OCI-LY7 (cell line): ENCODE results near the gene CAPN13. TPM values are rescaled to one million over a fixed set of nuclear protein-coding genes. Genes with fewer than 3 reads are reported as not detected.

Source experiments
- BruUV-seq: library from RNA; stranded (reverse); fragments of 400-500 nt; replicated peaks from 2 replicates; lab custom pipeline; 2021; lab: Mats Ljungman, UMichigan
- CTCF ChIA-PET: fragments of 300-600 bp; sonication (Branson Sonifier 250); formaldehyde crosslinking; loops from one replicate; lab custom pipeline; 2022; ENCODE audit warnings: antibody characterized with exemption; ENCODE audit not compliant: unreplicated experiment; lab: Charles Lee
- POLR2A ChIA-PET: fragments of 300-600 bp; sonication (Branson Sonifier 250); formaldehyde crosslinking; loops from one replicate; lab custom pipeline; 2022; ENCODE audit warnings: antibody characterized with exemption; lab: Charles Lee
- DNase-seq: peaks from one replicate; pipeline ENCODE4 v3.0.0-alpha.2; 2015; ENCODE audit warnings: low spot score
- H2AFZ ChIP-seq: fragments of 200-600 bp; sonication (generic), shearing (Covaris generic); 2 replicates; pipeline ENCODE4 v1.6.1; 2014; ENCODE audit warnings: mild to moderate bottlenecking, antibody characterized with exemption, low read length, moderate library complexity
- H3K27ac ChIP-seq: fragments of 200-600 bp; sonication (generic); 2 replicates; pipeline ENCODE4 v1.5.1; 2014; ENCODE audit warnings: mixed run types, low read depth, mild to moderate bottlenecking, moderate library complexity, low read length, inconsistent platforms; ENCODE audit not compliant: poor library complexity, severe bottlenecking
- H3K36me3 ChIP-seq: fragments of 200-600 bp; sonication (generic); 2 replicates; pipeline ENCODE4 v1.6.1; 2014; ENCODE audit warnings: mild to moderate bottlenecking, antibody characterized with exemption, low read length, moderate library complexity, mixed read lengths; ENCODE audit not compliant: insufficient read depth
- H3K4me1 ChIP-seq: fragments of 200-600 bp; sonication (generic); 2 replicates; pipeline ENCODE4 v1.5.1; 2014; ENCODE audit warnings: mild to moderate bottlenecking, low read length; ENCODE audit not compliant: insufficient read depth, poor library complexity, severe bottlenecking
- H3K4me2 ChIP-seq: fragments of 200-600 bp; sonication (generic); 2 replicates; pipeline ENCODE4 v1.6.1; 2014; ENCODE audit warnings: mild to moderate bottlenecking, low read length
- H3K4me3 ChIP-seq: fragments of 200-600 bp; sonication (generic); 2 replicates; pipeline ENCODE4 v1.5.1; 2014; ENCODE audit warnings: mild to moderate bottlenecking, low read depth, low read length; ENCODE audit not compliant: poor library complexity, severe bottlenecking
- H3K79me2 ChIP-seq: fragments of 200-600 bp; sonication (generic); 2 replicates; pipeline ENCODE4 v1.6.1; 2016; ENCODE audit warnings: low read depth, mild to moderate bottlenecking, low read length, moderate library complexity, mixed read lengths; ENCODE audit not compliant: insufficient read depth
- H3K9me2 ChIP-seq: fragments of 200-600 bp; sonication (generic); 2 replicates; pipeline ENCODE4 v1.6.1; 2016; ENCODE audit warnings: mild to moderate bottlenecking, low read length, mixed read lengths; ENCODE audit not compliant: insufficient read depth
- H3K9me3 ChIP-seq: fragments of 200-600 bp; sonication (generic); 2 replicates; pipeline ENCODE4 v1.6.1; 2014; ENCODE audit warnings: mild to moderate bottlenecking, mixed run types, low read length, mixed read lengths
- H4K20me1 ChIP-seq: fragments of 200-600 bp; sonication (generic); 2 replicates; pipeline ENCODE4 v1.6.1; 2014; ENCODE audit warnings: mild to moderate bottlenecking, antibody characterized with exemption, low read length, moderate library complexity, mixed read lengths; ENCODE audit not compliant: insufficient read depth
- EZH2phosphoT487 ChIP-seq: fragments of 200-600 bp; sonication (generic); IDR thresholded peaks from 2 replicates; pipeline ENCODE4 v1.6.1; 2018; ENCODE audit warnings: low read depth, borderline replicate concordance, mild to moderate bottlenecking, mixed run types, antibody characterized with exemption, low read length, moderate library complexity, mixed read lengths
- intact Hi-C: fragments of 100-400 bp; cut with micrococcal nuclease; formaldehyde crosslinking; loops from one replicate; pipeline ENCODE4 v1.10.0; 2022; ENCODE audit not compliant: unreplicated experiment
- total RNA-seq, 2 experiments: library from RNA; depleted of rRNA in 1 of 2; stranded (reverse); fragments of >200 nt in 1 of 2; shearing (Covaris generic) in 1 of 2; gene quantifications; 2 replicates each; pipeline ENCODE4 v1.2.3, GENCODE V29; 2014 to 2022
- TF ChIP-seq, protein P1 (sequence below): fragments of 200-600 bp; sonication (generic); conservative IDR thresholded peaks from 2 replicates; pipeline ENCODE4 v1.5.1; 2014; ENCODE audit warnings: mild to moderate bottlenecking, antibody characterized with exemption, low read length, moderate library complexity, mixed read lengths

CAPN13 gene
- total RNA-seq, 2 experiments from 2014 or later = 0.13 TPM; not detected in 1

DNA sequence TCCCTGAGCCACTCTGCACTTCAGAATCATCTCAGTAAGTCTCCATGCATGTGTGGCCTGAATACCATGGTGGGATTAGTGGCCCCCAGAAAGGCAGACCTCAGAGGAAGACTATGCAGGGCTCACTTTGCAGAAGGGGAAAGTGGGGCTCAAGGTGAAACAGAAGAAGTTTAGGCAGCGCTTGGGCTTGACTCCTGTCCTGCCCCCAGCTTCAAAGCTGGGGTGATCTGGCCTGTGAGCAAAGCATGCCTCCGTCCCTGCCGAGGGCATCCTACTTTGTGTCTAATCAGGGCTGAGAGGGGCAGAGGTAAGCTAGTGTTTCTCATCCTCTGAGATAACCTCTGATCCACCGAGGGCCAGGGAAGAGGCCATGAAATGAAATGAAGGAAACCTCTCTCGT is 7.9 kb downstream of the CAPN13 start:
- intact Hi-C loops = no loop called here
- ChIA-PET POLR2A (no interaction called here), CTCF (no interaction called here)
- Histone ChIP-seq H3K9me2 (no peaks in the 10 kb centered on the region), H3K9me3 (no peaks in the 10 kb centered on the region), H4K20me1 (no peaks in the 10 kb centered on the region), H3K4me3 (no peak overlapping the region), H3K4me1 (no peaks in the 10 kb centered on the region), H2AFZ (no peak overlapping the region), H3K27ac (no peak overlapping the region), H3K36me3 (no peaks in the 10 kb centered on the region), H3K4me2 (no peak overlapping the region), H3K79me2 (no peaks in the 10 kb centered on the region)
- no TSS peak for BruUV-seq
- DNase-seq = no peak
- no peak for TF ChIP-seq EZH2phosphoT487
- TF ChIP-seq, protein P1, sequence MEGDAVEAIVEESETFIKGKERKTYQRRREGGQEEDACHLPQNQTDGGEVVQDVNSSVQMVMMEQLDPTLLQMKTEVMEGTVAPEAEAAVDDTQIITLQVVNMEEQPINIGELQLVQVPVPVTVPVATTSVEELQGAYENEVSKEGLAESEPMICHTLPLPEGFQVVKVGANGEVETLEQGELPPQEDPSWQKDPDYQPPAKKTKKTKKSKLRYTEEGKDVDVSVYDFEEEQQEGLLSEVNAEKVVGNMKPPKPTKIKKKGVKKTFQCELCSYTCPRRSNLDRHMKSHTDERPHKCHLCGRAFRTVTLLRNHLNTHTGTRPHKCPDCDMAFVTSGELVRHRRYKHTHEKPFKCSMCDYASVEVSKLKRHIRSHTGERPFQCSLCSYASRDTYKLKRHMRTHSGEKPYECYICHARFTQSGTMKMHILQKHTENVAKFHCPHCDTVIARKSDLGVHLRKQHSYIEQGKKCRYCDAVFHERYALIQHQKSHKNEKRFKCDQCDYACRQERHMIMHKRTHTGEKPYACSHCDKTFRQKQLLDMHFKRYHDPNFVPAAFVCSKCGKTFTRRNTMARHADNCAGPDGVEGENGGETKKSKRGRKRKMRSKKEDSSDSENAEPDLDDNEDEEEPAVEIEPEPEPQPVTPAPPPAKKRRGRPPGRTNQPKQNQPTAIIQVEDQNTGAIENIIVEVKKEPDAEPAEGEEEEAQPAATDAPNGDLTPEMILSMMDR = no peak

DNA sequence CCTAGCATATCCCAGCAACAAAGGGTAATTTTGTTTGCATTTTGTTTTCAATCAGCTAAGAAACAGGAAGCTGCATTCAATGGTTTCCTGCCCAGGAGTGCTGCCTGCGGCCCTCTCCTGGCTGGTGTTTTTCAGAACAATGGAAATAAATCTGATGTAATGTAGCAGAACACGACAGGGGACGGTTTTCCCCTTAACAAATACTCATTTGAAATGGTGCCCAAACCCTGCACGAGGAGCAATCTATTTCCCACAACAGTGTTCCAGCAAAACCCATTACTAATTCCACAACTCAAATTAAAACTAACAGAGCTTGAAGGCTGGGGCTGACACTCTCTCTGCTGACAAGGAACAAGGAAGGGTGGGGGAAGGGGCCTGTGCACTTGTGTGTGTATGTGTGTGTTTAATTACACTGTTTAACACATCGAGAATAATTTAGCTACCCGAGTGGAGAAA is 8.7 kb downstream of the CAPN13 start:
- ChIA-PET POLR2A (interaction anchor here (0.6 to 0.7 kb wide), 2 partner anchors 317 to 427 kb away, joined by 4 to 9 read pairs; no protein-coding TSS in a partner anchor), CTCF (no interaction called here)
- Histone ChIP-seq H3K4me2 (no peak overlapping the region), H4K20me1 (no peaks in the 10 kb centered on the region), H3K36me3 (no peaks in the 10 kb centered on the region), H3K9me2 (no peaks in the 10 kb centered on the region), H3K27ac (no peak overlapping the region), H3K4me1 (no peaks in the 10 kb centered on the region), H2AFZ (no peak overlapping the region), H3K79me2 (no peaks in the 10 kb centered on the region), H3K9me3 (no peaks in the 10 kb centered on the region), H3K4me3 (no peak overlapping the region)
- BruUV-seq = no TSS peak
- TF ChIP-seq, protein P1 = no peak
- no peak for TF ChIP-seq EZH2phosphoT487
- intact Hi-C loops = no loop called here
- DNase-seq = no peak

DNA sequence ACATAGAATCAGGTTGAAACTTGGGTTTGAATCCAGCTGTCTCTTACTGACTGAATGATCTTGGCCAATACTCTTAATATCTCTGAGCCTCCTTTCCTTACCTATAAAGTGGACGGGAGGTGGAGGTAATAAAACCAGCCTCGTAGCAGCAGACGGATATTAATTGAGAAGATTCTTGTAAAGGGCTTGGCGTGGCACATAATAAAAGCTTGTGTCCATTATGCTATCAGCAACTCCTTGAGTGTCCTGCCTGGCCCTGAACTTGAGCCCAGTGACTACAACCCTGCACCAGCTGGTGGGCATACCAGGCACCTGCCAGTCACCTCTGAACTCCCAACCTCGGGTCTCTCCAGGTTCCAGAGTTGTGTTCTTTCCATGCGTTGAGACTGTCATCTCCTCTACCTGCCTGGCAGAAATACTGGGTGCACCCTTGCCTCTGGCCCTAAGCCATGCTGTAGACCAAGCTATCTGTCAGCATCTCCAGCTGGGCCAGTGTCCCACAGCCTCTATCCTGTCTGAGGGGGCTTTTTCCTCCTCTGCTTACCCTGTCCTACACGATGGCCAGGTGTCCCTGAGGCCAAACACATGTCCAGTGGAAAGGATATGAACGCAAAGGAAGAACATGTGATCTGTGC is 9.7 kb downstream of the CAPN13 start:
- POLR2A ChIA-PET = no interaction called here

More for the DNA sequence above, 9.7 kb downstream of the CAPN13 start:
- H4K20me1 ChIP-seq = no peaks in the 10 kb centered on the region
- H3K9me2 ChIP-seq = no peaks in the 10 kb centered on the region
- intact Hi-C loops = no loop called here
- no peak overlapping the region for H3K27ac ChIP-seq
- BruUV-seq = no TSS peak
- no peak overlapping the region for H3K4me2 ChIP-seq
- H3K4me1 ChIP-seq = no peaks in the 10 kb centered on the region
- no peak overlapping the region for H2AFZ ChIP-seq
- CTCF ChIA-PET = no interaction called here
- H3K36me3 ChIP-seq = no peaks in the 10 kb centered on the region
- no peaks in the 10 kb centered on the region for H3K79me2 ChIP-seq
- TF ChIP-seq, protein P1 = no peak
- no peak for TF ChIP-seq EZH2phosphoT487
- DNase-seq = no peak
- H3K9me3 ChIP-seq = no peaks in the 10 kb centered on the region
- H3K4me3 ChIP-seq = no peak overlapping the region
